ENCODE results near the gene MYO1D. TPM values are rescaled to one million over a fixed set of nuclear protein-coding genes. Genes with fewer than 3 reads are reported as not detected.

MYO1D gene
- total and polyA plus RNA-seq, 9 donors, result 20.9 to 62.2 (median 53.8) TPM

- WGBS, 3 donors, result 91 to 98% (median 96%) methylated on average over 5 of the region's 5 CpGs
- intact Hi-C loops (cut with DNase I), result no loop called here
- no peak for TF ChIP-seq POLR2A (IDR thresholded peaks at IDR 0.05)
- TF ChIP-seq, protein P1, sequence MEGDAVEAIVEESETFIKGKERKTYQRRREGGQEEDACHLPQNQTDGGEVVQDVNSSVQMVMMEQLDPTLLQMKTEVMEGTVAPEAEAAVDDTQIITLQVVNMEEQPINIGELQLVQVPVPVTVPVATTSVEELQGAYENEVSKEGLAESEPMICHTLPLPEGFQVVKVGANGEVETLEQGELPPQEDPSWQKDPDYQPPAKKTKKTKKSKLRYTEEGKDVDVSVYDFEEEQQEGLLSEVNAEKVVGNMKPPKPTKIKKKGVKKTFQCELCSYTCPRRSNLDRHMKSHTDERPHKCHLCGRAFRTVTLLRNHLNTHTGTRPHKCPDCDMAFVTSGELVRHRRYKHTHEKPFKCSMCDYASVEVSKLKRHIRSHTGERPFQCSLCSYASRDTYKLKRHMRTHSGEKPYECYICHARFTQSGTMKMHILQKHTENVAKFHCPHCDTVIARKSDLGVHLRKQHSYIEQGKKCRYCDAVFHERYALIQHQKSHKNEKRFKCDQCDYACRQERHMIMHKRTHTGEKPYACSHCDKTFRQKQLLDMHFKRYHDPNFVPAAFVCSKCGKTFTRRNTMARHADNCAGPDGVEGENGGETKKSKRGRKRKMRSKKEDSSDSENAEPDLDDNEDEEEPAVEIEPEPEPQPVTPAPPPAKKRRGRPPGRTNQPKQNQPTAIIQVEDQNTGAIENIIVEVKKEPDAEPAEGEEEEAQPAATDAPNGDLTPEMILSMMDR (IDR thresholded peaks at IDR 0.05), result no peak
- no peak for TF ChIP-seq EP300 (IDR thresholded peaks at IDR 0.05)
These were observed 427.0 kb downstream of the MYO1D start for GRCh38 chr17:32449963-32450362.

DNA sequence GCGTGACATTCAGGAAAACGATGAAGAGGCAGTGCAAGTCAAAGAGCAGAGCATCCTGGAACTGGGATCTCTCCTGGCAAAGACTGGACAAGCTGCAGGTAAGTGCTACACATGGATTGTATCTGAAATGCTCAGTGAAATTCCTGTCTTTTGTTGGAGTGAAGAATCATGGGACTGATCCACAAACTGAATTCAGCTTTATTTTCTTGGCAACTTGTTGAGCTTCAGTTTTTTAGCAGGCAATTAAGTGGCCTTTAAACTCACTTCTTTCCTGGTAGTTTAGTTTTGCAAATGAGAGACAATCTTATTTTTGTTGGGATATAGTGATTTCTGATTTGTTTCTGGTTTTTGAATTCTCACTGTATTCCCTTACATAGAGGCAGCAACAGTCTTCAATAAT, 430.0 kb downstream of the MYO1D start:
- Histone ChIP-seq H3K4me3 (no peak overlapping the region), H3K4me1 (ENCODE audit: insufficient read depth) (no peaks in the 10 kb centered on the region), H3K9me3 (no peaks in the 10 kb centered on the region), H3K36me3 (no peaks in the 10 kb centered on the region), H3K27ac (no peak overlapping the region), H3K27me3 (no peaks in the 10 kb centered on the region)
- TF ChIP-seq POLR2A (IDR thresholded peaks at IDR 0.05), result no peak
- no peak for TF ChIP-seq EP300 (IDR thresholded peaks at IDR 0.05)
- TF ChIP-seq, protein P1 (IDR thresholded peaks at IDR 0.05), result no peak
- no peak for DNase-seq
- 87 to 89% (median 88%) methylated on average over 2 of the region's 2 CpGs for WGBS, 3 donors
- intact Hi-C loops (cut with DNase I), result no loop called here

More at GRCh38 chr17:32449963-32450362, 427.0 kb downstream of the MYO1D start:
- Histone ChIP-seq H3K27me3 (no peaks in the 10 kb centered on the region), H3K4me3 (no peak overlapping the region), H3K36me3 (no peaks in the 10 kb centered on the region), H3K27ac (no peak overlapping the region), H3K9me3 (no peaks in the 10 kb centered on the region), H3K4me1 (ENCODE audit: insufficient read depth) (no peaks in the 10 kb centered on the region)
- DNase-seq, result no peak

DNA sequence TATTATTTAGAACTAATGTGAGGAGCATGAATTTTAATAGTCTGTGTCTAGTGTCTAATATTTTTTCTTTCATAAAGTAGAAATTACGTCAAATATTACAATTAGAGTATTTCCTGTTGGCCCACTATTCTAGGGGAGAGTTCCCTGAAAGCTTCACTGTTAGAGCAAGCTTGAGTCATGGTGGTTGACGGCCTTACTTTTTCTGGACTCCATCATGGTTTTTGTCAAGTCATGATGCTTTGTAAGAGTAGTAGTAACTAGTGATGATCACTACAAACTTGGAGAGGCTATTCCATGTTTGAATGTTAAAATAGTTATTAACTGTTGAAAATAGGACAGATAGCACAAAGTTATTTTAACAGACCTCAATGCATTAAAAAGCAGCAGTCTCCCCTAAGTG, 431.0 kb downstream of the MYO1D start:
- peak overlapping the region; percentile 96 for H3K4me3 ChIP-seq
- H3K27me3 ChIP-seq, result no peaks in the 10 kb centered on the region
- intact Hi-C loops (cut with DNase I), result no loop called here
- DNase-seq, result no peak
- 75 to 76% (median 76%) methylated on average over 2 of the region's 2 CpGs for WGBS, 3 donors
- TF ChIP-seq, protein P1 (IDR thresholded peaks at IDR 0.05), result no peak
- no peak for TF ChIP-seq POLR2A (IDR thresholded peaks at IDR 0.05)
- TF ChIP-seq EP300 (IDR thresholded peaks at IDR 0.05), result no peak
- H3K4me1 ChIP-seq (ENCODE audit: insufficient read depth), result no peaks in the 10 kb centered on the region
- H3K36me3 ChIP-seq, result no peaks in the 10 kb centered on the region
- H3K27ac ChIP-seq, result no peak overlapping the region
- H3K9me3 ChIP-seq, result no peaks in the 10 kb centered on the region

- TF ChIP-seq, protein P1 (IDR thresholded peaks at IDR 0.05), result no peak
- TF ChIP-seq EP300 (IDR thresholded peaks at IDR 0.05) (no peak), POLR2A (IDR thresholded peaks at IDR 0.05) (no peak)
- no peak for DNase-seq
- Histone ChIP-seq H3K4me3 (peak overlapping the region; percentile 96), H3K4me1 (ENCODE audit: insufficient read depth) (no peaks in the 10 kb centered on the region), H3K36me3 (no peaks in the 10 kb centered on the region), H3K9me3 (no peaks in the 10 kb centered on the region), H3K27me3 (no peaks in the 10 kb centered on the region), H3K27ac (no peak overlapping the region)
- intact Hi-C loops (cut with DNase I), result no loop called here
- WGBS, 3 donors, result 14 to 19% (median 15%) methylated on average over 6 of the region's 6 CpGs
These were observed 431.4 kb downstream of the MYO1D start for GRCh38 chr17:32445497-32445896.
